ENCODE data around the gene YES1.
A peak's percentile ranks its signal among the peaks of the same experiment; 100 is the strongest.

YES1 gene

DNA sequence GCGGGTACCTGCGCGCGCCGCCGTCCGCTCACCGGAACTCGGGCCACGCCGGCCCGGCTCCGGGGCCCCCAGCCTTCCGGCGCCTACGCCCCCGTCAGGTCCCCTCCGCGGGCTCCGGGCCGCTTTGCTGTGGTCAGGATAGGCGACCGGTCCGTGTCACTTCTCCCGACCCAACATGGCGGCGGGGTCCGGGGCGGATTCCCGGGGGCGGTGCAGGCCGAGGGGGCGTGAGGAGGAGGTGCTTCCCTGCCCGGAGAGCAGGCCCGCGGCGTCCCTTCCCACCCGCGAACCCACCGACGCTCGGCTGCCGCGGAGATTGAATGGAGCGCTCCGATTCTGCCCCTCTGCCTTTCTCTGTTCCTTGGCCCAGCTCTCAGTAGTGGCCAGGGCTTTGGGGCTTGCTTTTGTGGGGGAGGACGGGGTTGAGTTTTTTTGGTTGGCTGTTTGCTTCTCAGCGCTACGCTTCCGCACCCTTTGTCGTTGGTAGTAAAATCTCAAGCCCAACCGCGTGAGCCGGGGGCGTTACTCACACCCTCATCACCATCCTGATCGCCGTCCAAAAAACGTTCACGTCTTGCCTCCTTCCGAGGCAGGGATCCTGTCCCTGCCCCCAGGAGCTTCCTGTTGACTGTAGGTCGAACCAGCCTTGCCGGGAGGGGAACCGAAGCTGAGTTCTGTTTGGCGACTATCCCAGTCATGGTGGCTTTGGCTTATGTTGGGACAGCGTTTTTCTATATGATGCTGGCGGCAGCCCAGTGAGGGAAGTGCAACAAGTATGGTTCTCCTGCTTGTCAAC, 532 bp upstream of the YES1 start (continued):
- TF ChIP-seq ZNF148 (tag by site-specific recombination; IDR thresholded peaks at IDR 0.05; ENCODE audit: borderline replicate concordance) (no peak), ZBTB1 (tag by site-specific recombination; IDR thresholded peaks at IDR 0.05) (no peak), TRIM28 (IDR thresholded peaks at IDR 0.05; ENCODE audit: borderline replicate concordance, low read length) (no peak; the same call in 1 of the 2 replicates), ZNF223 (tag by site-specific recombination; IDR thresholded peaks at IDR 0.05) (no peak), ZNF2 (tag by site-specific recombination; IDR thresholded peaks at IDR 0.05) (no peak; the same call in 1 of the 2 replicates), ZNF416 (tag by site-specific recombination; IDR thresholded peaks at IDR 0.05) (no peak), ZNF133 (tag by site-specific recombination; IDR thresholded peaks at IDR 0.05) (no peak), ZNF658 (tag by site-specific recombination; IDR thresholded peaks at IDR 0.05) (no peak), PRDM10 (tag by site-specific recombination; IDR thresholded peaks at IDR 0.05) (peak; percentile 83), ZNF280C (tag by site-specific recombination; IDR thresholded peaks at IDR 0.05) (no peak), ZNF558 (tag by site-specific recombination; IDR thresholded peaks at IDR 0.05) (no peak), ZNF837 (tag by site-specific recombination; IDR thresholded peaks at IDR 0.05) (no peak), ZNF513 (tag by site-specific recombination; IDR thresholded peaks at IDR 0.05) (no peak), ZNF341 (tag by site-specific recombination; IDR thresholded peaks at IDR 0.05; ENCODE audit: low read depth) (peak; percentile 63), ZNF704 (tag by site-specific recombination; IDR thresholded peaks at IDR 0.05) (no peak), ZNF791 (tag by site-specific recombination; IDR thresholded peaks at IDR 0.05) (no peak), ZNF138 (tag by site-specific recombination; IDR thresholded peaks at IDR 0.05; ENCODE audit: borderline replicate concordance) (no peak), ZFP41 (tag by site-specific recombination; IDR thresholded peaks at IDR 0.05; ENCODE audit: borderline replicate concordance) (no peak), INSM2 (tag by site-specific recombination; IDR thresholded peaks at IDR 0.05) (no peak), BCL11B (tag by site-specific recombination; IDR thresholded peaks at IDR 0.05; ENCODE audit: low read depth) (no peak; the same call in 1 of the 2 replicates), ZNF571 (tag by site-specific recombination; IDR thresholded peaks at IDR 0.05) (no peak), ZNF785 (tag by site-specific recombination; IDR thresholded peaks at IDR 0.05) (no peak)
- TF ChIP-seq, protein P1, sequence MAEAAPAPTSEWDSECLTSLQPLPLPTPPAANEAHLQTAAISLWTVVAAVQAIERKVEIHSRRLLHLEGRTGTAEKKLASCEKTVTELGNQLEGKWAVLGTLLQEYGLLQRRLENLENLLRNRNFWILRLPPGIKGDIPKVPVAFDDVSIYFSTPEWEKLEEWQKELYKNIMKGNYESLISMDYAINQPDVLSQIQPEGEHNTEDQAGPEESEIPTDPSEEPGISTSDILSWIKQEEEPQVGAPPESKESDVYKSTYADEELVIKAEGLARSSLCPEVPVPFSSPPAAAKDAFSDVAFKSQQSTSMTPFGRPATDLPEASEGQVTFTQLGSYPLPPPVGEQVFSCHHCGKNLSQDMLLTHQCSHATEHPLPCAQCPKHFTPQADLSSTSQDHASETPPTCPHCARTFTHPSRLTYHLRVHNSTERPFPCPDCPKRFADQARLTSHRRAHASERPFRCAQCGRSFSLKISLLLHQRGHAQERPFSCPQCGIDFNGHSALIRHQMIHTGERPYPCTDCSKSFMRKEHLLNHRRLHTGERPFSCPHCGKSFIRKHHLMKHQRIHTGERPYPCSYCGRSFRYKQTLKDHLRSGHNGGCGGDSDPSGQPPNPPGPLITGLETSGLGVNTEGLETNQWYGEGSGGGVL (tag by site-specific recombination; IDR thresholded peaks at IDR 0.05), result peak; percentile 37; the same call in 1 of the 2 replicates
